GM23338 (cell line): Measurements from ENCODE around the gene RNF213. TPM values are rescaled to one million over a fixed set of nuclear protein-coding genes. Genes with fewer than 3 reads are reported as not detected.

Experiments used
- ATAC-seq: fragments of 200-7000 bp; cut with Tn5 transposase; 3 replicates; pipeline ENCODE4 v1.9.1; 2020
- DNase-seq: peaks from one replicate; pipeline ENCODE4 v3.0.0-alpha.2; 2015; ENCODE audit warnings: low spot score
- H2AFZ ChIP-seq: fragments of 200-600 bp; sonication (generic); 2 replicates; pipeline ENCODE4 v1.8.0; 2016; ENCODE audit warnings: antibody characterized with exemption, mild to moderate bottlenecking, moderate library complexity
- H3F3A ChIP-seq: fragments of 200-600 bp; sonication (generic); replicated peaks from 2 replicates; pipeline ENCODE4 v1.8.0; 2017; ENCODE audit warnings: antibody characterized with exemption, mixed run types, low read depth
- H3K27ac ChIP-seq: fragments of 200-600 bp; sonication (generic); 2 replicates; pipeline ENCODE4 v1.6.1; 2016; ENCODE audit warnings: low read depth
- H3K27me3 ChIP-seq: fragments of 200-600 bp; sonication (generic); 2 replicates; pipeline ENCODE4 v1.8.0; 2016; ENCODE audit warnings: mild to moderate bottlenecking, mixed run types, moderate library complexity; ENCODE audit not compliant: insufficient read depth
- H3K36me3 ChIP-seq: fragments of 200-600 bp; sonication (generic); 2 replicates; pipeline ENCODE4 v1.8.0; 2016; ENCODE audit warnings: mild to moderate bottlenecking; ENCODE audit not compliant: insufficient read depth
- H3K4me1 ChIP-seq: fragments of 200-600 bp; sonication (generic); 2 replicates; pipeline ENCODE4 v1.8.0; 2016; ENCODE audit warnings: mild to moderate bottlenecking, moderate library complexity; ENCODE audit not compliant: insufficient read depth
- H3K4me2 ChIP-seq: fragments of 200-600 bp; sonication (generic); 2 replicates; pipeline ENCODE4 v1.7.1; 2017; ENCODE audit warnings: mixed run types
- H3K4me3 ChIP-seq: fragments of 200-600 bp; sonication (generic); 2 replicates; pipeline ENCODE4 v1.6.1; 2016; ENCODE audit warnings: mixed run types
- H3K79me2 ChIP-seq: fragments of 200-600 bp; sonication (generic); replicated peaks from 2 replicates; pipeline ENCODE4 v1.8.0; 2017; ENCODE audit warnings: mild to moderate bottlenecking; ENCODE audit not compliant: insufficient read depth
- H3K9me2 ChIP-seq: fragments of 200-600 bp; sonication (generic); 2 replicates; pipeline ENCODE4 v1.8.0; 2017; ENCODE audit not compliant: insufficient read depth
- H4K20me1 ChIP-seq: fragments of 200-600 bp; sonication (generic); replicated peaks from 2 replicates; pipeline ENCODE4 v1.8.0; 2017; ENCODE audit warnings: mild to moderate bottlenecking; ENCODE audit not compliant: insufficient read depth
- H3K27ac Mint-ChIP-seq: 2 replicates; pipeline ENCODE4 v1.8.0; 2020; ENCODE audit warnings: inconsistent platforms, mild to moderate bottlenecking, moderate library complexity, mixed read lengths
- H3K27me3 Mint-ChIP-seq: 3 replicates; pipeline ENCODE4 v1.8.0; 2022; ENCODE audit warnings: low read depth, mild to moderate bottlenecking, moderate library complexity, mixed read lengths, inconsistent platforms; ENCODE audit not compliant: insufficient read depth, poor library complexity
- H3K36me3 Mint-ChIP-seq: 3 replicates; pipeline ENCODE4 v1.8.0; 2021; ENCODE audit warnings: low read depth, mild to moderate bottlenecking, inconsistent platforms, moderate library complexity, mixed read lengths
- H3K4me1 Mint-ChIP-seq: 3 replicates; pipeline ENCODE4 v1.8.0; 2020; ENCODE audit warnings: mild to moderate bottlenecking, inconsistent platforms, mixed read lengths
- H3K4me3 Mint-ChIP-seq: 3 replicates; pipeline ENCODE4 v1.8.0; 2021; ENCODE audit warnings: moderate library complexity, mild to moderate bottlenecking, inconsistent platforms, mixed read lengths
- H3K9me3 Mint-ChIP-seq: 3 replicates; pipeline ENCODE4 v1.8.0; 2020; ENCODE audit warnings: moderate library complexity, mild to moderate bottlenecking, inconsistent platforms, mixed read lengths
- CREB1 ChIP-seq: fragments of 250-450 bp; sonication (Bioruptor Pico); IDR thresholded peaks from 2 replicates; pipeline ENCODE4 v1.5.0; 2020; ENCODE audit warnings: low read depth, mild to moderate bottlenecking, moderate library complexity
- CTCF ChIP-seq, 2 experiments: fragments of 200-600 bp in 1 of 2; sonication (generic) in 1 of 2; conservative IDR thresholded peaks; 2 replicates each; pipeline versions ENCODE4 v1.5.1 to v1.6.1; 2016 to 2017; ENCODE audit warnings: antibody characterized with exemption in 2 of 2, low read depth in 2 of 2, mild to moderate bottlenecking in 2 of 2, moderate library complexity in 1 of 2
- ETS1 ChIP-seq: IDR thresholded peaks from 2 replicates; pipeline ENCODE4 v1.6.1; 2016; ENCODE audit warnings: antibody characterized with exemption
- EZH2 ChIP-seq: fragments of 200-600 bp; sonication (generic); IDR thresholded peaks from one replicate; pipeline ENCODE4 v1.8.0; 2017; ENCODE audit warnings: antibody characterized with exemption, mild to moderate bottlenecking, low read depth; ENCODE audit not compliant: unreplicated experiment
- EZH2phosphoT487 ChIP-seq: fragments of 200-600 bp; sonication (generic); IDR thresholded peaks from one replicate; pipeline ENCODE4 v1.8.1; 2018; ENCODE audit warnings: antibody characterized with exemption; ENCODE audit not compliant: unreplicated experiment
- JUNB ChIP-seq: IDR thresholded peaks from one replicate; pipeline ENCODE4 v1.6.1; 2016; ENCODE audit warnings: antibody characterized with exemption; ENCODE audit not compliant: unreplicated experiment
- NANOG ChIP-seq: IDR thresholded peaks from 2 replicates; pipeline ENCODE4 v1.6.1; 2016; ENCODE audit warnings: antibody characterized with exemption, borderline replicate concordance
- POLR2AphosphoS5 ChIP-seq: IDR thresholded peaks from 2 replicates; pipeline ENCODE4 v1.6.1; 2016; ENCODE audit warnings: antibody characterized with exemption, low read depth
- REST ChIP-seq: IDR thresholded peaks from one replicate; pipeline ENCODE4 v1.6.1; 2018; ENCODE audit warnings: antibody characterized with exemption; ENCODE audit not compliant: unreplicated experiment
- STAT1 ChIP-seq: IDR thresholded peaks from one replicate; pipeline ENCODE4 v1.6.1; 2016; ENCODE audit warnings: antibody characterized with exemption; ENCODE audit not compliant: unreplicated experiment
- ZNF114 ChIP-seq: fragments of 250-450 bp; sonication (Bioruptor Pico); IDR thresholded peaks from 2 replicates; pipeline ENCODE4 v1.5.0; 2020; ENCODE audit warnings: mild to moderate bottlenecking, moderate library complexity
- ZNF331 ChIP-seq: fragments of 250-450 bp; sonication (Bioruptor Pico); IDR thresholded peaks from 2 replicates; pipeline ENCODE4 v1.5.0; 2020; ENCODE audit warnings: low read depth, mild to moderate bottlenecking, moderate library complexity
- ZNF462 ChIP-seq: fragments of 250-450 bp; sonication (Bioruptor Pico); IDR thresholded peaks from 2 replicates; pipeline ENCODE4 v1.5.0; 2020; ENCODE audit warnings: mild to moderate bottlenecking, moderate library complexity
- polyA plus RNA-seq: library from polyadenylated mRNA; unstranded; fragments of >200 nt; fragmentation: Nextera tagmentation; extraction: Ambion mirVana; gene quantifications from 2 replicates; pipeline ENCODE4 v1.2.1, GENCODE V29; 2016
- total RNA-seq: library from RNA; depleted of rRNA; stranded (reverse); fragments of >200 nt; shearing (Covaris generic); gene quantifications from 2 replicates; pipeline ENCODE4 v1.2.3, GENCODE V29; 2014

The RNF213 gene
- total and polyA plus RNA-seq, 2 experiments from 2014 or later: 21.2 to 67.2 TPM

- Histone ChIP-seq H3K27ac (no peak overlapping the region), H3K4me3 (no peak overlapping the region), H3K9me2 (no peaks in the 10 kb centered on the region), H3K79me2 (no peaks in the 10 kb centered on the region), H3K36me3 (peaks cover 13% of the 10 kb centered on the region; the same call in 1 of the 2 replicates), H3K4me2 (no peak overlapping the region), H3F3A (no peaks in the 10 kb centered on the region), H3K27me3 (no peaks in the 10 kb centered on the region), H4K20me1 (no peaks in the 10 kb centered on the region), H3K4me1 (no peaks in the 10 kb centered on the region), H2AFZ (no peak overlapping the region)
- Mint-ChIP-seq H3K36me3 (peaks cover 53% of the 10 kb centered on the region), H3K27me3 (peaks cover 5% of the 10 kb centered on the region), H3K27ac (no peak overlapping the region; the same call in 1 of the 2 replicates), H3K4me1 (peaks cover 2% of the 10 kb centered on the region; the same call in 2 of the 3 replicates), H3K9me3 (no peaks in the 10 kb centered on the region), H3K4me3 (no peak overlapping the region)
- DNase-seq: no peak
- ATAC-seq: no peak
- TF ChIP-seq ZNF331 (CRISPR knock-in tag) (no peak), POLR2AphosphoS5 (no peak), JUNB (no peak), ZNF114 (CRISPR knock-in tag) (no peak), STAT1 (no peak), REST (no peak), ZNF462 (CRISPR knock-in tag) (no peak), EZH2 (no peak), ETS1 (no peak), CREB1 (CRISPR knock-in tag) (no peak), CTCF (conservative IDR thresholded peaks at IDR 0.05; ENCODE audit: low read depth in 2 of 2) (no peak), EZH2phosphoT487 (no peak), NANOG (no peak)
Measured at GRCh38 chr17:80290156-80290555, 29.5 kb downstream of the RNF213 start.
